ENCODE data around the gene PLCB1. TPM values are rescaled to one million over a fixed set of nuclear protein-coding genes. Genes with fewer than 3 reads are reported as not detected.
A peak's percentile ranks its signal among the peaks of the same experiment; 100 is the strongest.

Gene PLCB1
- total RNA-seq, 1 donor: 13.4 TPM

GRCh38 chr20:8530022-8530421 lies 398.0 kb downstream of the PLCB1 start:
- H3K79me2 ChIP-seq (ENCODE audit: insufficient read depth, low read length): no peaks in the 10 kb centered on the region
- no peak overlapping the region for H3K4me3 ChIP-seq (ENCODE audit: insufficient read depth, low read length)
- no peak overlapping the region for H3K4me2 ChIP-seq (ENCODE audit: insufficient read depth, low read length)
- H4K20me1 ChIP-seq (ENCODE audit: insufficient read depth, low read length): no peaks in the 10 kb centered on the region
- no peak overlapping the region for H2AFZ ChIP-seq (ENCODE audit: low read length)
- H3K4me1 ChIP-seq (ENCODE audit: insufficient read depth, low read length): peaks cover 8% of the 10 kb centered on the region
- DNase-seq (ENCODE audit: insufficient read length, low spot score, missing footprints): no peak
- H3K27me3 ChIP-seq (ENCODE audit: insufficient read depth, low read length): no peaks in the 10 kb centered on the region
- no peak for TF ChIP-seq CTCF (IDR thresholded peaks at IDR 0.05; ENCODE audit: extremely low read depth, low read depth, low read length)
- H3K36me3 ChIP-seq (ENCODE audit: insufficient read depth, low read length): no peaks in the 10 kb centered on the region
- no peaks in the 10 kb centered on the region for H3K9me3 ChIP-seq (ENCODE audit: low read depth, low read length)
- H3K27ac ChIP-seq (ENCODE audit: low read depth, low read length): no peak overlapping the region

GRCh38 chr20:8532169-8532568 lies 400.1 kb downstream of the PLCB1 start:
- Histone ChIP-seq H3K9me3 (ENCODE audit: low read depth, low read length) (no peaks in the 10 kb centered on the region), H3K4me2 (ENCODE audit: insufficient read depth, low read length) (no peak overlapping the region), H3K4me3 (ENCODE audit: insufficient read depth, low read length) (no peak overlapping the region), H2AFZ (ENCODE audit: low read length) (no peak overlapping the region), H3K36me3 (ENCODE audit: insufficient read depth, low read length) (no peaks in the 10 kb centered on the region), H3K27me3 (ENCODE audit: insufficient read depth, low read length) (no peaks in the 10 kb centered on the region), H3K79me2 (ENCODE audit: insufficient read depth, low read length) (no peaks in the 10 kb centered on the region), H3K27ac (ENCODE audit: low read depth, low read length) (no peak overlapping the region), H4K20me1 (ENCODE audit: insufficient read depth, low read length) (no peaks in the 10 kb centered on the region), H3K4me1 (ENCODE audit: insufficient read depth, low read length) (peaks cover 8% of the 10 kb centered on the region)
- TF ChIP-seq CTCF (IDR thresholded peaks at IDR 0.05; ENCODE audit: extremely low read depth, low read depth, low read length): no peak
- DNase-seq (ENCODE audit: insufficient read length, low spot score, missing footprints): no peak

GRCh38 chr20:8534368-8535160 lies 402.5 kb downstream of the PLCB1 start:
- Histone ChIP-seq H3K27me3 (ENCODE audit: insufficient read depth, low read length) (no peaks in the 10 kb centered on the region), H3K4me2 (ENCODE audit: insufficient read depth, low read length) (no peak overlapping the region), H3K27ac (ENCODE audit: low read depth, low read length) (no peak overlapping the region), H3K4me1 (ENCODE audit: insufficient read depth, low read length) (peaks cover 7% of the 10 kb centered on the region), H3K79me2 (ENCODE audit: insufficient read depth, low read length) (no peaks in the 10 kb centered on the region), H3K4me3 (ENCODE audit: insufficient read depth, low read length) (no peak overlapping the region), H4K20me1 (ENCODE audit: insufficient read depth, low read length) (no peaks in the 10 kb centered on the region), H3K36me3 (ENCODE audit: insufficient read depth, low read length) (no peaks in the 10 kb centered on the region), H3K9me3 (ENCODE audit: low read depth, low read length) (no peaks in the 10 kb centered on the region), H2AFZ (ENCODE audit: low read length) (peak overlapping the region; percentile 42)
- no peak for DNase-seq (ENCODE audit: insufficient read length, low spot score, missing footprints)
- TF ChIP-seq CTCF (IDR thresholded peaks at IDR 0.05; ENCODE audit: extremely low read depth, low read depth, low read length): no peak

- no peak overlapping the region for H3K4me2 ChIP-seq (ENCODE audit: insufficient read depth, low read length)
- H2AFZ ChIP-seq (ENCODE audit: low read length): no peak overlapping the region
- no peaks in the 10 kb centered on the region for H4K20me1 ChIP-seq (ENCODE audit: insufficient read depth, low read length)
- no peaks in the 10 kb centered on the region for H3K79me2 ChIP-seq (ENCODE audit: insufficient read depth, low read length)
- H3K9me3 ChIP-seq (ENCODE audit: low read depth, low read length): no peaks in the 10 kb centered on the region
- peak; percentile 62 for TF ChIP-seq CTCF (IDR thresholded peaks at IDR 0.05; ENCODE audit: extremely low read depth, low read depth, low read length)
- peaks cover 3% of the 10 kb centered on the region for H3K4me1 ChIP-seq (ENCODE audit: insufficient read depth, low read length)
- no peak for DNase-seq (ENCODE audit: insufficient read length, low spot score, missing footprints)
- H3K4me3 ChIP-seq (ENCODE audit: insufficient read depth, low read length): no peak overlapping the region
- H3K27ac ChIP-seq (ENCODE audit: low read depth, low read length): no peak overlapping the region
- H3K36me3 ChIP-seq (ENCODE audit: insufficient read depth, low read length): no peaks in the 10 kb centered on the region
- H3K27me3 ChIP-seq (ENCODE audit: insufficient read depth, low read length): no peaks in the 10 kb centered on the region
Measured at GRCh38 chr20:8535403-8536261, 403.6 kb downstream of the PLCB1 start.
